Ramos (cell line): Measurements from ENCODE around the gene SLC22A5.
"Not testable (repeated sequence)": the region's sequence is repeated elsewhere in the genome, so short reads cannot be mapped to it uniquely, and the experiment has no call there.

Experiments used
- in situ Hi-C: fragments of 300-500 bp; cut with MboI; formaldehyde crosslinking; loops from one replicate; pipeline ENCODE4 v1.14.3; 2022; ENCODE audit warnings: low sequenced_read_pairs; ENCODE audit not compliant: unreplicated experiment

Gene SLC22A5

GRCh38 chr5:132385326-132386105 is 16.0 kb downstream of the SLC22A5 start:
- in situ Hi-C loops = loop anchor here (5.0 to 10.0 kb wide), 2 partner anchors 117 to 439 kb away; no protein-coding TSS in a partner anchor

- in situ Hi-C loops = loop anchor here (5.0 to 10.0 kb wide), 2 partner anchors 116 to 438 kb away; no protein-coding TSS in a partner anchor
These were observed 17.3 kb downstream of the SLC22A5 start for GRCh38 chr5:132386644-132387286.

GRCh38 chr5:132387640-132388117 is 18.2 kb downstream of the SLC22A5 start:
- in situ Hi-C loops = loop anchor here (5.0 to 10.0 kb wide), 2 partner anchors 115 to 437 kb away; no protein-coding TSS in a partner anchor

- in situ Hi-C loops = loop anchor here (5.0 to 10.0 kb wide), 2 partner anchors 114 to 436 kb away; no protein-coding TSS in a partner anchor
These were observed 18.9 kb downstream of the SLC22A5 start for GRCh38 chr5:132388244-132389050.

- in situ Hi-C loops = loop anchor here (5.0 to 10.0 kb wide), 2 partner anchors 113 to 436 kb away; no protein-coding TSS in a partner anchor
These were observed 19.5 kb downstream of the SLC22A5 start for GRCh38 chr5:132389051-132389331.

GRCh38 chr5:132389585-132390286 is 20.2 kb downstream of the SLC22A5 start:
- in situ Hi-C loops = loop anchor here (5.0 to 10.0 kb wide), 2 partner anchors 113 to 435 kb away; no protein-coding TSS in a partner anchor

- in situ Hi-C loops = no loop called here
These were observed 21.7 kb downstream of the SLC22A5 start for GRCh38 chr5:132391247-132391646.

GRCh38 chr5:132391870-132392269 is 22.4 kb downstream of the SLC22A5 start:
- in situ Hi-C loops = no loop called here

GRCh38 chr5:132392411-132392810 is 22.9 kb downstream of the SLC22A5 start:
- in situ Hi-C loops = no loop called here

- in situ Hi-C loops = no loop called here
These were observed 23.7 kb downstream of the SLC22A5 start for GRCh38 chr5:132392978-132393825.

GRCh38 chr5:132394667-132395259 is 25.3 kb downstream of the SLC22A5 start:
- in situ Hi-C loops = no loop called here

GRCh38 chr5:132396589-132397031 is 27.1 kb downstream of the SLC22A5 start:
- in situ Hi-C loops = no loop called here

- in situ Hi-C loops = no loop called here
These were observed 27.7 kb downstream of the SLC22A5 start for GRCh38 chr5:132397224-132397623.

- in situ Hi-C loops = not testable (repeated sequence)
These were observed 28.6 kb downstream of the SLC22A5 start for GRCh38 chr5:132397936-132398675.

GRCh38 chr5:132404041-132404440 is 34.5 kb downstream of the SLC22A5 start:
- in situ Hi-C loops = not testable (repeated sequence)

GRCh38 chr5:132405646-132406045 is 36.1 kb downstream of the SLC22A5 start:
- in situ Hi-C loops = no loop called here

GRCh38 chr5:132406144-132406783 is 36.8 kb downstream of the SLC22A5 start:
- in situ Hi-C loops = no loop called here
